Erythroblast (primary cell): ENCODE data around the gene C11orf65.

Source experiments
- GATA1 ChIP-seq: IDR thresholded peaks from 2 replicates; pipeline ENCODE4 v1.6.1; 2011; ENCODE audit warnings: low read depth, mild to moderate bottlenecking, control low read depth, low read length, moderate library complexity
- POLR2A ChIP-seq: IDR thresholded peaks from 2 replicates; pipeline ENCODE4 v1.6.1; 2011; ENCODE audit warnings: mild to moderate bottlenecking, low read length

- TF ChIP-seq POLR2A (no peak), GATA1 (no peak)
Observed at GRCh38 chr11:108512708-108513107, 45.4 kb upstream of the C11orf65 start.
